Stimulated activated CD4-positive, alpha-beta T cell treated with anti-CD3 and anti-CD28 coated beads, Interleukin-4, amount 100 ng/mL, for 1 hour (primary cell): ENCODE measurements around the gene HOXD3.

ENCODE experiments used
- DNase-seq: peaks from one replicate; pipeline ENCODE4 v3.0.0-alpha.2; 2020

The HOXD3 gene

DNA sequence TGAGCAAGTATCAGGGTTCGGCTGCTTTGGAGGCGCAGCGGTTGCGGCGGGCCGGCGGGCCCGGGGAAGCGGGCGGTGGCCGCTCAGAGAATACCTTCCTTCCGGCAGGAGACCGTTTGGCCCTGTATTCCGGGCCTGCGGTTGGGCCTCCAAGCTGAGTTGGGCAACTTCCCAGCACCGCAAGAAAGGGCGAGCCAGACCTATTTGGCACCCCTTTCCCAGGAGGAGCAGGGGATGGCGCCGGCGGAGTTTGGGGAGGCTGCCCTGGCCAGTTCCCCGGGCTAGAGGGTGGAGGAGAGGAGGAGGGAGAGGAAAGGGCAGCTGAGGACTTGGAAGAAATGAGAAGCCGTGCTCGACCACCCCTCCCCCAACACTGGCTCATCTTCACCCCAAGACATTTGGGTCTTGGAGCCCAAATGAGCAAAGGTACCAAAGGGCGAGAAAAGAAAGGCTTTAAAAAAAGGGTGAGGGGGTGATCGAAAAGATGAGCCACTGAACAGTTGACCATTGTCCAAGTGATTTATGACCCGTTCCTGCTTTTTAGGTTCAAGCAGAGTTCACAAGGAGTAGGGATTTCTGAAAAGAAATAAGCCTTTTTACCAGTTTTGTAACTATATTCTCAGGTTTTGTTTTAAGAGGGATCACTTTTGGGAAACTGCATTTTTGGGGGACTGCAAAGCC is 8.4 kb downstream of the HOXD3 start:
- no peak for DNase-seq

DNA sequence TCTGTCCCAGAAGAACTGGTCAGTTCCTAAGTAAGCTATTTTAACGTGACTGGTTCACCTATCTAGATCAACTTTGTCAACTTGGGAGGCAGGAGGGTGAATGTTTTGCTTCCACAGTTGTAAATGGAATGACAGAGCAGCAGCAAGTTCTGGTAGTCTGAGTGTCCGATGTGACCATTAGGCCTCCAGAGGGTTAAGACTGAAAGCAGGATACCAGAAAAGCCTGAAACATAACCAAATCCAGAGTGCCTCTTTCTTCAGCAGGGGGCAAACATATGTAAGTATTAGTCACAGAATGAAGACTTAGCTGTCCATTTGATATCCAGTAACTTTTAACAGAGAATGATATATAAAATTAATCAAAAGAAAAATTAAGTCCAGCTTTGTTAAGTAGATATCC is 9.2 kb downstream of the HOXD3 start:
- DNase-seq, result no peak

DNA sequence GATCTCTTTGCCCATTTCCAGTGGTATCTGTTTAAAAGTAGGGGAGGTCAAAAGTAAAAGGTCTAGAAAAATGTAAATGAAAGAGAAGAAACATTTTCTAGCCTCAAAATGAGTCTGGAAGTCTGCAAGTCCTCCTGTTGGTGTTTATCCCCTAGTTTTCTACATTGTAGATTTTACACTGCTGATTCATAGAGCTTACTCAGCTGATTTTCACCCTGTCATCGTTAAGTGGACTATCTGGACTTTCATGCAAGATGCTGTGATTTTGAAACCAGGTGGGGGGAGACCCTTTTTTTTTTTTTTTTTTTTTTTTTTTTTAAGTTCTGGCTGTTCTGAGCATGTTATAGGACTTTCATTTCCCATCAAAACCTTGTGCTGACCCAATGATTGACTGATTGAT is 10.3 kb downstream of the HOXD3 start:
- no peak for DNase-seq

DNA sequence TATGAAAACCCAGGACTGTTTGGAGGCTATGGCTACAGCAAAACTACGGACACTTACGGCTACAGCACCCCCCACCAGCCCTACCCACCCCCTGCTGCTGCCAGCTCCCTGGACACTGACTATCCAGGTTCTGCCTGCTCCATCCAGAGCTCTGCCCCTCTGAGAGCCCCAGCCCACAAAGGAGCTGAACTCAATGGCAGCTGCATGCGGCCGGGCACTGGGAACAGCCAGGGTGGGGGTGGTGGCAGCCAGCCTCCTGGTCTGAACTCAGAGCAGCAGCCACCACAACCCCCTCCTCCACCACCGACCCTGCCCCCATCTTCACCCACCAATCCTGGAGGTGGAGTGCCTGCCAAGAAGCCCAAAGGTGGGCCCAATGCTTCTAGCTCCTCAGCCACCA is 12.1 kb downstream of the HOXD3 start:
- DNase-seq, result no peak

DNA sequence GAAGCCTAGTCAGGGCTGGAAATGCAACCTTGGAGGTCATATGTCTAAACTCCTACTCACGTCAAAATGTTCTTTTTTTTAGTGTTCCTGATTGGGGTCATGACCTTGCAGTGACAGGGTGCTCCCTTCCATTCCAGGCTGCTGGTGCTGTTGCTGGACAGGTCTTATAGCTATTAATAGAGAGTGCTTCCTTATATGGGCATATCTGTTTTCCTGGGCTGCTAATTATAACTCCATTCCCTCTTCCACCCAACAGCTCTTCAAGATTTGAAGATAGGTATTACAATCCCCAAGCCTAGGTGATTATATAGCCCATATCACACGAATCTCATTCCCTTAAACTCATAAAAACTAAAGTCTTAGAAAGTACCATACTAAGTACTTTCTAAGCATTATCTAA is 12.6 kb downstream of the HOXD3 start:
- DNase-seq, result no peak

DNA sequence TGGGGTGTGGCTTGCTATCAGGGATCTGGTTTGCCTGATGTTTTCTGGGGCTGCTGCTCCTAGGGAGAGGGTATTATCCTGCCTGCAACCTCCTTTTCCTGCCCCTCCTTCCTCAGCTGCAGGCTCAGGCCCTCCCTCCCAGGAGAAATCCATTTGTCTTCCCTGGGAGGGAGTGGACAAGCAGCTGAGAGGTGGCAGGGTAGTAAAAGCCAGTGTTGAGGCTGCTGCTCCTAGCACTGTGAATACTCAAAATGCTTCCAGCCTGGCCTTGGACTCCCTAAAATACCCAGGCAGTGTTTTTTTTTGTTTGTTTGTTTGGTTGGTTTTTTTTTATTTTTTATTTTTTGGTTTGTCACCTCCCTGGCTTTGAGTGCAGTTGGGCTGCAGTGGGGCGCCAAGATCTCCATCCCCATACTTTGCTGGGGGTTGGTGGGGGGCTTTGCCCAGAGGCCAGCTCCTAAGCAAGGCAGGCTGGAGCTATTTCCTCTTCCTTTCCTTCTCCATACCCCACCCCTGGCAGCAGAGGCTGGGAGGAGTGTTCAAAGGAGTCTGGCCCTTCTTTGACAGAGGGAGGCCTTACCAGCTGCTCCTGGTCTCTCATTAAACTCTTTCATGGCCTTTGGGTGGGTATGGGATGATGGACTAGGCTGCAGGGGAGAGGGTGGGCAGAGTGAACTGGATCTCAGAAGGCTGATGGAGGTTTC is 13.6 kb downstream of the HOXD3 start:
- no peak for DNase-seq

DNA sequence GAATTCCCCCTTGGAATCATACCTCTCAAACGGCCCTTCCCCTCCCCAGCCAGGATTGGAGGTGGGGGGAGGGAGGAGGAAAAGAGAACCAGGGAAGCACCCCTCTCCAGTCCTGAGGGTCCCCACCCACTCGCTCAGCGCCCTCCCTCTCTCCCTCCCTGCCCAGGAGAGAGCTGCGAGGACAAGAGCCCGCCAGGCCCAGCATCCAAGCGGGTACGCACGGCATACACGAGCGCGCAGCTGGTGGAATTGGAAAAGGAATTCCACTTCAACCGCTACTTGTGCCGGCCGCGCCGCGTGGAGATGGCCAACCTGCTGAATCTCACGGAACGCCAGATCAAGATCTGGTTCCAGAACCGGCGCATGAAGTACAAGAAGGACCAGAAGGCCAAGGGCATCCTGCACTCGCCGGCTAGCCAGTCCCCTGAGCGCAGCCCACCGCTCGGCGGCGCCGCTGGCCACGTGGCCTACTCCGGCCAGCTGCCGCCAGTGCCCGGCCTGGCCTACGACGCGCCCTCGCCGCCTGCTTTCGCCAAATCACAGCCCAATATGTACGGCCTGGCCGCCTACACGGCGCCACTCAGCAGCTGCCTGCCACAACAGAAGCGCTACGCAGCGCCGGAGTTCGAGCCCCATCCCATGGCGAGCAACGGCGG is 14.4 kb downstream of the HOXD3 start:
- no peak for DNase-seq

DNA sequence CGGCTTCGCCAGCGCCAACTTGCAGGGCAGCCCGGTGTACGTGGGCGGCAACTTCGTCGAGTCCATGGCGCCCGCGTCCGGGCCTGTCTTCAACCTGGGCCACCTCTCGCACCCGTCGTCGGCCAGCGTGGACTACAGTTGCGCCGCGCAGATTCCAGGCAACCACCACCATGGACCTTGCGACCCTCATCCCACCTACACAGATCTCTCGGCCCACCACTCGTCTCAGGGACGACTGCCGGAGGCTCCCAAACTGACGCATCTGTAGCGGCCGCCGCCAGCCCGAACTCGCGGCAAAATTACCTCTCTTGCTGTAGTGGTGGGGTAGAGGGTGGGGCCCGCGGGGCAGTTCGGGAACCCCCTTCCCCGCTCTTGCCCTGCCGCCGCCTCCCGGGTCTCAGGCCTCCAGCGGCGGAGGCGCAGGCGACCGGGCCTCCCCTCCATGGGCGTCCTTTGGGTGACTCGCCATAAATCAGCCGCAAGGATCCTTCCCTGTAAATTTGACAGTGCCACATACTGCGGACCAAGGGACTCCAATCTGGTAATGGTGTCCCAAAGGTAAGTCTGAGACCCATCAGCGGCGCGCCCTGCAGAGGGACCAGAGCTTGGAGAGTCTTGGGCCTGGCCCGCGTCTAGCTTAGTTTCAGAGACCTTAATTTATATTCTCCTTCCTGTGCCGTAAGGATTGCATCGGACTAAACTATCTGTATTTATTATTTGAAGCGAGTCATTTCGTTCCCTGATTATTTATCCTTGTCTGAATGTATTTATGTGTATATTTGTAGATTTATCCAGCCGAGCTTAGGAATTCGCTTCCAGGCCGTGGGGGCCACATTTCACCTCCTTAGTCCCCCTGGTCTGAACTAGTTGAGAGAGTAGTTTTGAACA is 15.1 kb downstream of the HOXD3 start:
- DNase-seq, result no peak

DNA sequence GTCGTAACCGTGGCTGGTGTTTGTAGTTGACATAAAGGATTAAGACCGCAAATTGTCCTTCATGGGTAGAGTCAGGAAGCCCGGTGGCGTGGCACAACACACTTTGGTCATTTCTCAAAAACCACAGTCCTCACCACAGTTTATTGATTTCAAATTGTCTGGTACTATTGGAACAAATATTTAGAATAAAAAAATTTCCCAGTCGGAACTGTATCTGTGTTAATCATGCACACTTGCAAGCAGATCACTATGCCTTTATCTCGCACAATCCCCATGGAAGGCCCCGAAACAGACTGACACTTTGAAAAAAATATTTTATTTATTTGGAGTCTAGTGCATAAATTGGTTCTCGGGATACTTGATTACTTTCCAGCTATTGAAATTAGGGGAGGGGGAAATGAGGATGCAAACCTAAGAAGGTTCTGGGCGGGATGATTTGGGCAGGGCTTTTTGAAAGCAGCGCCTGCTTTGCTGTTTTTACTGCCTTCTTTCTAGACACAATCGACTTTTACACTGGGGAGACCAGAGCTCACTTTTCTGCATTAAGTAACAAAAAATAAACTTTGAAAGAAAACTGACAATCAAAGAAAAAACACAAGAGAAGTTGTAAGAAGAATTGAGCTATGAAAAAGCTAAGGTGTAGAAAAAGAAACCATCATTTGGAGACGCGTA is 15.9 kb downstream of the HOXD3 start:
- DNase-seq, result no peak

DNA sequence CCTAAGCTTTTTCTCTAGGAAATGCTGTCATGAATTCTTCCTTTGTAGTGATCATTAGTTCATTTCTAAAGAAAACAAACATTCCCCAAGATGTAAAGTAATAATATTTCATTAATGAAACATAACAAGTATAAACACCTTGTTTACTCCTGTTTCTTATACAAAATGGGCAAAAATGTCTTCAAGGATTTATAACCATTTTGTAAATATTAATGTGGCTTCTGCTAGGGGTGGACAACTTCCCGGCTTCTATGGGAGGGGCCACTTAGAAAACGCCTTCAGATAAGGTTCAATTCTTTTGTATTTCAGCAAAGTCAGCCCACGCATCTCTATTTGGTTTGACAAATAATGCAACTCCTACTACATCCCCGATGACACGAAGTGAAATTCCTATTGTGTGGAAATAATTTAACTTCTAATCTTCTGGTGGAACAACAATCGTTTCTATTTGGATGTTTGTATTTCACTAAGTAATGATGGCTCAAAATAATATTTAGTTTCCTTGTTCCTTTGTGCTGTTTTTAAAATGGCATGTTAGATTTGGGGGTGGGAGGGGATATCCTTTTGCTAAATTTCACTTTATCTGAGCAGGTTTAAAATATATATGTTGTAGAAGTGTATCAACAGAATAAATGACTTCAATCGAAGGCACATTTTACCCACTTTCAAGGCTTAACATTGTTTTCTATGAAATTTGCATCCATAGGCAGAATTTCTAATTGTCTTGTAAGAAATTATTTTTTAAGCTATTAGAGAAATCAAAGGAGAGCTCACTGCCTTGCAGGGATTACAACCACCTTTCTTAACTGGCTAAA is 16.7 kb downstream of the HOXD3 start:
- no peak for DNase-seq

DNA sequence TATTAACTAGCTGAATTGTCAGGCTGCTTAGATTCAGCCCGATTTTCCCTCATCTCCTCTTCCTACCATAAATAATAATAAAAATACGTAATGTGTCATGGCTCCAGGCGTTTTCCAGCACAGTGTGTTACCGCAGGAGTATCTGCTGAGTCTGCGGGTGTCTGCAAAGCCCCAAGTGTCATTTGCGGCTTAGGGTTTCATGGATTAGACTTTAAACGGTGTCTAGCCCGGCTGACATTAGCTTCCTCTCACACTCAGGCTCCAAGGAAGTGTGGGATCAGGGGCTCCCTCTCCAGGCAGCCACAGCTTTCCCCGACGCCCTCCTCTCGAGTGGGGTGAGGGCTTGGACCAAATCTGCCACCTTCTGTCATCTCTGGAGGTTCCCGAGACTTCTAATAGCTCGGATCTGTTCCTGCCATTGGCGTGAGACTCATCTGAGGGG is 17.3 kb downstream of the HOXD3 start:
- DNase-seq, result no peak

DNA sequence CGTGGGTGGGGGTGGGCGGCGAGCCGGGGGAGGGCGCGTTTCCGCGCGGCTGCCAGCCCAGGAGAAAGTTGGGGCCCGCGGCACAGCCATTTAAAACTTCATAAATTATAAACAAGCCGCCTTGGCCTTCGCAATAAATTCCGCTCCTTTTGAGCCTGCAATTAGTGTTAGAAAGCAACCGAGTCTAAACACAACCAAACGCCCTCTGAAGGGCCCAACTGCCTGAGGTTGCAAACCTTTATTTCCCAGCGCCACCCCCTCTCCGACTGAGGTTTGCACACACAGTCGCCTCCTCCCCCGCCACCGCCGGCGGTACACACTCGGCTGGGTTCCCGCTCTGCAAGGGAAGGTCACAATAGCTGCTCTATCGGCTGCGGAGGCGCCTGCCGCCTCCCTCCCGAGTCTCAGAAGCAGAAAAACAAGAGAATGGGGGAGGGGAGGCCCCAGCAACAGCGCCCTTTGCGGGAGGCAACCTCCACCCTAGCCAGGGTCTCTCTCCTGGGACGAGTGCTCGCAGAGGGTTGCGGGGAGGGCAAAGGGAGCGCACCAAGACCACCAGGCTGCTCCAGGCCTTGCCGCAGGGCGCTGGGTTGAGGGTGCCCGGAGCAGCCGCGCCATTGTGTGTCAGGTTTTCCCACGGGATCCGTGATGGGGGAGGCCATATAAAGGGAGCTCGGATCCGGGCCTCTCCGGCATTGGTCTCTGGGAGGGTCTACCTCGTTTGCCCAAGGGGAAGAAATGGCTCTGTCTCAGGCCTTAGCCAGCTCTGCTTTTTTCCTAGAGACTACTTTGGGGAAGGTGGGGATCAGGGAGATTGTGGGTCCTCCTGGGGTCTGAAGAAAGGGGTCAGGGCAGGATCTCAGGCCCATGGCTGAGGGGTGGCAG is 18.0 kb downstream of the HOXD3 start:
- no peak for DNase-seq

DNA sequence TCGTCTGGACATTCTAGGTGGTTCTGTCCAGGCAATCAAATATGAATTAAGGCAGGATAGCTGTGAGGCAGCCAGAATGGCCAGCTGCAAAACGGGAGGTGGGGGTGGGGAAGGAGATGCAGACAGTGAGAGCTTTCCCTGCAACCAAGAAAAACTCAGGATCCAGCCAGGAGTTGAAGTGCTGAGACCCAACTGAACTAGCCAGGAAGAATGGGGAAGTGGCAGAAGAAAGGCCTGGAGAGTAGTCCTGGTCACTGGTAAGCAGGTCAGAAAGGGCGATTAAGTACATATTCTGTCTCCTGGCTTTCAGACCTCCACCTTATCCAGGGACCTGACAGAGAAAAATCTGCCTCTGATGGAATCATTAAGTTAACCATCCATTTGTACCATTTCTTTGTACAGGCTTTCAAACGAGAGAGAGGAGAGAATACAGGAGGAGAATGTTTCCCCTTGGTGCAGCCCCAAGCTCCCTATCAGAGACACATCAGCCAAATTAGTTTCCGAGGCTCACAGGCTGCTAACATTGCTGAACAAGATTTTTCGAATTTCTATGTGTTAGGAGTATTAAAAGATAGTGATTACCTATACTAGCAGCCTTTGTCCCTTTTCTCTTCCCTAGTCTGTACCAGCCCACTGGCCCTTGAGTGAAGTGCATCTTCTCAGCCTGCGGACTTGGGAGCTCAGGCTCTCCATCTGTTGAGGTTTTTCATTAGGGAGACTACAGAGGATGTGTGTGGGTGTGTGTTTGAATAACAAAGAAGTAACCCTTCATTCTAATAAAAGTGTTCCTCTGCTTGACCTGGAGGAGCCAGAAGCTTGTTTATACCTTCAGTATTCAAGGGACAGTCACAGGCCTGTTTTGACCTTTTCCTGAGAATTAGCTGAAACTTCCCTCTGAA is 18.9 kb downstream of the HOXD3 start:
- no peak for DNase-seq

DNA sequence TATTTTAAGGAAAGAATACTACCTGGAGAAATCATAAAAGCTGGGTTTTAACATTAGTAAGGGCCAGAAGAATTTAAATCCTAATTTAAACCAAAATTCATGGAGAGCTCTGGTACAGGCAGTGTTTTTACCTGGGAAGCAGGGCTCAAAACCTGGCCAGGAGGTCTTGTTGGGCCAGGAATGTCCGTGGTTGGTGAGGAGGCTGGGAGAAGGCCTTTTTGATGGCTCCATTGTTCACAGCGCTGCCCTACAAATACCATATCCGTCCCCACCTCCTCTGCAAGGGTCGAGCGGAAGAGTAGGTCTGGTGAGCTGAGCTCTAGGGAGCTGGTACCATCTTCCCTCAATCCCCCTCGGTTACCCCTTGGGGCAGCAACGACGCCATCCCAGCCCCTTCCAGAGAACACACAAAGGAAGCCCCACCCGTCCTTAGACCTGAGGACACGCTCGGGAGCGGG is 20.5 kb downstream of the HOXD3 start:
- DNase-seq, result no peak

DNA sequence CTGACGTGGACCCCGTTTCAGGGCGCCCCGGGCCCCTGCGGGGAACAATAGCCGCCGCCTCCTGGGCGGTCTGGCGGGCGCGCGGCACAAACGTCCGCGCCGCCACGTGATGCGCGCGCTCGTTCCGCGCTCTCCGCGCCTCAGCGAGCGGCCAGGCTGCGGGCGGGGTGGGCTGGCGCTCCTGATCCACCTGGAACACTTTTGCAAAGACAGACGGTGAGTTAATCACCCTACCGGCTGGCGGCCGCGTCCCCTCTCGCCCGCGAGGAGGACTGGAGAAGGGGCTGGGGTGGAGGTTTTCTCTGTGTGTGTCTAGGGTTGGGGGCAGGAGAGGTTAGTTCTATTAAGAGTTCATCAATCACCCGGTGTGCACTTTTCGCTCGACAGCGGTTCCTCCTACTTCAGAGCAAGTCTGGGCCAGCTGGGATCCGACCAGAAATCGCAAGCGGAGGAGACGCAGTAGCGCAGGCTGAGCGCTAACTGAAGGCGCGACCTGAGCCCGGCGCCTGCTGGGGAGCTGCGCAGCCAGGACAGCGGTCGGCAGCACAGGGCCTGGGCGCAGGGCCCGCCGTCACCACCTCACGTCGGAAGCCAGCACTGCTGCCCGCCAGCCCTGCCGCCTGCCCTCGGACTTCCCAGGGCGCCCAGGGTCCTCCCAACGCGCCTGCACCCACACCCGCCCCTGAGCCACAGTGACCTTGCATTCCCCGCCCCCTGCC is 21.1 kb downstream of the HOXD3 start:
- no peak for DNase-seq

DNA sequence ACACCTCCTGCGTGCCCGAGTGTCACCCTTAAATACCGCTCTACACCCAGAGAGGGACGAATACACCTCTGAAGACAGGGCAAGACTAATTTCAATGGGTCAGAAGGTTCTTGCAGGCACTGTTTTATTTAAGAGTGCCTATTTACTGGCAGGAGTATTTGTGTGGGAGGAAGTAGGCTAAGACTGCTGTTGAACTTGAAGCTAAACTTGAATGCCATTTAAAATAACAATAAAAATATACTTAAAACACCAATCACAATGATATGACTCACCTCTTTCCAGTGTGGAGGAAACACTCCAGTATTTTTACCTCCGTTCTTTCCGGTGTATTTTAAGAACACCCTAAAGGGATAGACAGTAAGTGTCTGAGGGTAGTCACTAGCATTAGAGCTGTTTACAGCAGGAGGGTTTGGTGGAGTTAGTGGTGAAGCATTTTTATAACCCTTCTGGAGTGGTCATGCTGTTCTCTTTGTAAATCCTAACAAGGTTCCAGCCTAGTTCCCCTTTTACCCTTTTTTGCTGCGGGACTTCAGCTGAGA is 21.7 kb downstream of the HOXD3 start:
- DNase-seq, result no peak

DNA sequence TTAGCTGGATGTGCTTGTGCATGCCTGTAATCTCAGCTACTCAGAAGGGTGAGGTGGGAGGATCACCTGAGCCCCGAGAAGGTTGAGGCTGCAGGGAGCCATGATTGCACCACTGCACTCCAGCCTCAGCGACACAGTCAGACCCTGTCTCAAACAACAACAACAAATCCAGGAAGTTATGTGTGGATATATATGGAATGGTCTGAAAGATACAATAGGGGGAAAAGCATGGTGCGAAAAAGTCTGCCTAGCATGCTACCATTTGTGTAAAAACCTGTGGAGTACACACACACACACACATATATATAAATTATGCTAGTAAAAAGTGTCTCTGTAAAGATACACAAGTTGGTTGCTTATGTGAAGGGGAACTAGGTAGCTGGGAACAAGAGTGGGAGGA is 24.4 kb downstream of the HOXD3 start:
- no peak for DNase-seq

DNA sequence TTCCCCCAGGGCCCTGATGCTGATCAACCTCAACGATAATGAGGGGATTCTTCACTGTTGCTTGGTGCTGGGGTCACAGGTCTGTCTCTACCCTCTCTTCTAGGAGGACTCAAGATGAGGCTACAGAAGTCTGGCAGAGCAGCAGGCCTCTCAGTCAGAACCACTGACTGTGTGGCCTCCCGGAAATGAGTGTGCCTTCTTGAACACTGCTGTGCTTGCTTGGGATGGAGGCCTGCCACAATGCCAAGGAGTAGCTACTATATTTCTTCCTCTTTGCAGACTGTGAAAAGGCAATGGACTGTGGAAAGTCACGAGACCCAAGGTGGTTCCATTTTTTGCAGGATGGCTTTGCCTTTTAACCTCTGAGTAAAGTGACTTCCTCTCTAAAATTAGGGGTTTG is 25.6 kb downstream of the HOXD3 start:
- DNase-seq, result no peak

DNA sequence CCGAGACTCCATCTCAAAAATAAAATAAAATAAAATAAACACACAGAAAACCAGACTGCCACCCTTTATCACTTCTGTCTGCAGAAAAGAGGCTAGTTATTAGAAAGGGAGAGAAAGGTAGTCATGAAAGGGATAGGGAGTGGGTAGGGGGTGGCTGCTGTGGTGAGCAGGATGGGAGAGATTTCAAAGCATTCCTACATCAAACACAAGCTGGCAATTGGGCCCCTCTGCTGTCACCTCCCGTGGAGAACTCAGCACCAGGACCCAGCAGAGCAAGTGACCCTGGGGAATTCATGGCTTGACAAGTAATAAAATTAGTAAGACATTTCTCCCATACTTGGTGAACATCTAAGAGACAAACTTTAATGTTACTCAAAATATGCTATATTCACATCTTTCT is 27.6 kb downstream of the HOXD3 start:
- DNase-seq, result no peak
